Calu3 (cell line): ENCODE data around the gene NT5M. TPM values are rescaled to one million over a fixed set of nuclear protein-coding genes. Genes with fewer than 3 reads are reported as not detected.
A peak's percentile ranks its signal among the peaks of the same experiment; 100 is the strongest.

Source experiments
- BruUV-seq: library from RNA; stranded (reverse); fragments of 400-500 nt; replicated peaks from 2 replicates; lab custom pipeline; 2021; lab: Mats Ljungman, UMichigan
- CTCF ChIA-PET: fragments of 300-600 bp; sonication (Branson Sonifier 250); formaldehyde crosslinking; loops from one replicate; lab custom pipeline; 2022; ENCODE audit warnings: antibody characterized with exemption; lab: Charles Lee
- DNase-seq: peaks from one replicate; pipeline ENCODE4 v3.0.0; 2022
- H3K27ac Mint-ChIP-seq: one replicate; pipeline ENCODE4 v1.8.0; 2022; ENCODE audit warnings: mixed read lengths; ENCODE audit not compliant: unreplicated experiment
- H3K27me3 Mint-ChIP-seq: one replicate; pipeline ENCODE4 v1.8.0; 2022; ENCODE audit warnings: mixed read lengths; ENCODE audit not compliant: unreplicated experiment
- H3K36me3 Mint-ChIP-seq: one replicate; pipeline ENCODE4 v1.8.0; 2022; ENCODE audit warnings: mild to moderate bottlenecking, moderate library complexity, mixed read lengths; ENCODE audit not compliant: insufficient read depth, unreplicated experiment
- H3K4me1 Mint-ChIP-seq: one replicate; pipeline ENCODE4 v1.8.0; 2022; ENCODE audit warnings: mild to moderate bottlenecking, low read depth, mixed read lengths; ENCODE audit not compliant: unreplicated experiment
- H3K4me3 Mint-ChIP-seq: one replicate; pipeline ENCODE4 v1.8.0; 2022; ENCODE audit warnings: mild to moderate bottlenecking, low read depth, moderate library complexity, mixed read lengths; ENCODE audit not compliant: unreplicated experiment
- H3K9me3 Mint-ChIP-seq: one replicate; pipeline ENCODE4 v1.8.0; 2022; ENCODE audit warnings: low read depth, mixed read lengths; ENCODE audit not compliant: unreplicated experiment
- intact Hi-C: fragments of 100-400 bp; cut with micrococcal nuclease; formaldehyde crosslinking; loops from one replicate; pipeline ENCODE4 v1.10.0; 2022; ENCODE audit not compliant: unreplicated experiment
- total RNA-seq: library from RNA; stranded (reverse); gene quantifications from 2 replicates; pipeline ENCODE4 v1.2.3, GENCODE V29; 2022
- TF ChIP-seq, protein P1 (sequence below): fragments of 200-600 bp; IDR thresholded peaks from one replicate; pipeline ENCODE4 v1.8.0; 2022; ENCODE audit warnings: antibody characterized with exemption; ENCODE audit not compliant: unreplicated experiment

Gene NT5M
- total RNA-seq, 1 experiment from 2014 or later = 1.0 TPM

DNA sequence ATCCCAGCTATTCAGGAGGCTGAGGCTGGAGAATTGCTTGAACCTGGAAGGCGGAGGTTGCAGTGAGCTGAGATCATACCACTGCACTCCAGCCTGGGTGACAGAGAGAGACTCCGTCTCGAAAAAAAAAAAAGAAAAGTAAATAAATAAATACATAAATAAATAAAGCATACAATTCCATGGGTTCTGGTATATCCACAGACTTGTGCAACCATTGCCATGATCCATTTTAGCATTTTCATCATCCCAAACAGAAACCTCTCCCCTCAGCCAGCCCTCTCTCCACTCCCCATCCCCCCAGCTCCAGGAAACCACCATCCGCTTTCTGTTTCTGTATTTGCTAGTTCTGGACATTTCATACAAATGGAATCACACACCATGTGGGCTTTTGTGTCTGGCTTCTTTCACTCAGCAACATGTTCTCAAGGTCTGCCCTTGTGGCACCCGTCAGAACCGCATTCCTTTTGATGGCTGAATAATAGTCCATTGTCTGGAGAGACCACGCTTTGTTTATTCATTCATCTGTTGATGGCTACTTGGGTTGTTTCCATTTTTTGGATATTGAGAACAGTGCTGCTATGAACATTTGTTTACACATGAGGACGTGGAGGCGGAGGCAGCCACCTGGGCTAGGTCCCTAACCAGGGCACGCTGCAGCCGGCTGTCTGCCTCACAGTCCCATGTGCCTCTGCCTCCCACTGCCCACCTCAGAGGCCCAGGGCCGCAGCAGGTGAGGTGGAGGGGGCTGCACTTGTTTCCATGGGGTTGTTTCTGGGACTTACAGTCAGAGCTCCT, 76.2 kb downstream of the NT5M start:
- H3K4me1 Mint-ChIP-seq = no peaks in the 10 kb centered on the region
- CTCF ChIA-PET = interaction anchor here (0.9 kb wide), 1 partner anchor 8 kb away, joined by 3 read pairs; no protein-coding TSS in a partner anchor
- peak; percentile 6 for DNase-seq
- H3K27ac Mint-ChIP-seq = no peak overlapping the region
- intact Hi-C loops = no loop called here
- TF ChIP-seq, protein P1, sequence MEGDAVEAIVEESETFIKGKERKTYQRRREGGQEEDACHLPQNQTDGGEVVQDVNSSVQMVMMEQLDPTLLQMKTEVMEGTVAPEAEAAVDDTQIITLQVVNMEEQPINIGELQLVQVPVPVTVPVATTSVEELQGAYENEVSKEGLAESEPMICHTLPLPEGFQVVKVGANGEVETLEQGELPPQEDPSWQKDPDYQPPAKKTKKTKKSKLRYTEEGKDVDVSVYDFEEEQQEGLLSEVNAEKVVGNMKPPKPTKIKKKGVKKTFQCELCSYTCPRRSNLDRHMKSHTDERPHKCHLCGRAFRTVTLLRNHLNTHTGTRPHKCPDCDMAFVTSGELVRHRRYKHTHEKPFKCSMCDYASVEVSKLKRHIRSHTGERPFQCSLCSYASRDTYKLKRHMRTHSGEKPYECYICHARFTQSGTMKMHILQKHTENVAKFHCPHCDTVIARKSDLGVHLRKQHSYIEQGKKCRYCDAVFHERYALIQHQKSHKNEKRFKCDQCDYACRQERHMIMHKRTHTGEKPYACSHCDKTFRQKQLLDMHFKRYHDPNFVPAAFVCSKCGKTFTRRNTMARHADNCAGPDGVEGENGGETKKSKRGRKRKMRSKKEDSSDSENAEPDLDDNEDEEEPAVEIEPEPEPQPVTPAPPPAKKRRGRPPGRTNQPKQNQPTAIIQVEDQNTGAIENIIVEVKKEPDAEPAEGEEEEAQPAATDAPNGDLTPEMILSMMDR = no peak
- H3K27me3 Mint-ChIP-seq = peaks cover 74% of the 10 kb centered on the region
- H3K36me3 Mint-ChIP-seq = no peaks in the 10 kb centered on the region
- no peaks in the 10 kb centered on the region for H3K9me3 Mint-ChIP-seq
- no peak overlapping the region for H3K4me3 Mint-ChIP-seq
- no TSS peak for BruUV-seq

DNA sequence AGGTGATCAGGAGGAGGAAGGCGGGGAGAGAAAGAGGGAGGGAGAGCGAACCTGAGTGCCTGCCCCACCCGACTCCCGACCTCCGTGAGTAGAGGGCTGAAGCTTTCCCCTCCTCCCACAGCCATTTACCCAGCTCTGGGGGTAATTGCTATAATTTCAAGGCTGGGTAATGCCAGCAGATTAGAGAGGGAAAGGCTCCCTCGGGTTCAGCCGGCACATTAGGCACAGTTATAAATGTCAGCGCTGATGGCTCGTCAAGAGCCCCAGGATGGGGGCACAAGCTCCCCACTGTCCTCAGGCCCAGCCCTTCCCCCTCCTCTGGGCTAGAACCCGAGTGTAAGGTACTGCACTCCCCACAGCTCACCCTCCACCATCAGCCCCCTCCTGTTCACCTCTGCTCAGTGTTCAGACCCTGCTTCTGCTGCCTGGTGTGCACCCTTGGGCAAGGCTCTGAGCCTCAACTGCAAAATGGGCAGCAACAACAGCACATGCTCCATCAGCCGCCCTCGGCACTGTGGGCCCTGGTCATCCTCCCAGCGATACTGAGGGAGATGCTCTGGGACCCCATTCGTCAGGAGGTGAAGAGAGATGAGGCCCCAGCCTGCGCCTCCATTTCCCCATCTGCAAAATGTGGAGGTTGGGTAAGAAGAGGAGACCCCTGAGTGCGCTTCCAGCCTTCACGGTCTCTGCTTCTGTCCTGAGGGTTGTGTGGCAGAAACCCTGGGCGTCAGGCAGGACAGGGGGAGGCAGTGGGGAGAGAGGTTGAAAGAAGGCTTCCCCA, 77.2 kb downstream of the NT5M start:
- no peaks in the 10 kb centered on the region for H3K4me1 Mint-ChIP-seq
- CTCF ChIA-PET = no interaction called here
- H3K4me3 Mint-ChIP-seq = no peak overlapping the region
- no peaks in the 10 kb centered on the region for H3K9me3 Mint-ChIP-seq
- TF ChIP-seq, protein P1 = no peak
- intact Hi-C loops = no loop called here
- no peaks in the 10 kb centered on the region for H3K36me3 Mint-ChIP-seq
- H3K27me3 Mint-ChIP-seq = peaks cover 64% of the 10 kb centered on the region
- H3K27ac Mint-ChIP-seq = no peak overlapping the region
- no peak for DNase-seq
- BruUV-seq = no TSS peak

DNA sequence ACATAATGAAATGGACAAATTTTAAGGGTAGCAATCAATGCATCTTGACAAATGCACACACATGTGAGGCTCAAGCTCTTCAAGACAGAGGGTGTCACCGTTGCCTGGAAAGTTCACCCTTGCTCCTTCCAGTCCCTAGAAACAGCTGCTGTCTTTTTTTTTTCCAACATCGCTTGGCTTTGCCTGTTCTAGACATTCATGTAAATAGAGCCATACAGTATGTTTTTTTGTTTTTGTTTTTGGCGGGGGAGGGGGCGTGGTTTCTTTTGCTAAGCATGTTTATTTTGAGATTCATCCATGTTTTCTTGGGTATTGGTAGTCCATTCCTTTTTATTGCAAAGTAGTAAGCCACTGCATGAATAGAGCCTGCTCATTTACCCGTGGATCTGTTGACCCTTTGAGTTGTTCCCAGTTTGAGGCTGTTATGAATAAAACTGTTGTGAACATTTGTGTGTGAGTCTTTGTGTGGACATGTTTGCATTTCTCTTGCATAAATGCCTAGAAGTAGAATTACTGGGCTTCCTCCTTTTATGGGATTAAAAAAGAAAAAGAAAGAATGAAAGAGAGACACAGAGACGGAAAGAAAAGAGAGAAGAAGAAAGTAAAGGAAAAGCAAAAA, 78.4 kb downstream of the NT5M start:
- H3K27ac Mint-ChIP-seq = no peak overlapping the region
- TF ChIP-seq, protein P1 = no peak
- H3K27me3 Mint-ChIP-seq = peaks cover 55% of the 10 kb centered on the region
- DNase-seq = no peak
- H3K9me3 Mint-ChIP-seq = no peaks in the 10 kb centered on the region
- BruUV-seq = no TSS peak
- peaks cover 3% of the 10 kb centered on the region for H3K4me1 Mint-ChIP-seq
- no peak overlapping the region for H3K4me3 Mint-ChIP-seq
- CTCF ChIA-PET = no interaction called here
- intact Hi-C loops = no loop called here
- H3K36me3 Mint-ChIP-seq = no peaks in the 10 kb centered on the region

DNA sequence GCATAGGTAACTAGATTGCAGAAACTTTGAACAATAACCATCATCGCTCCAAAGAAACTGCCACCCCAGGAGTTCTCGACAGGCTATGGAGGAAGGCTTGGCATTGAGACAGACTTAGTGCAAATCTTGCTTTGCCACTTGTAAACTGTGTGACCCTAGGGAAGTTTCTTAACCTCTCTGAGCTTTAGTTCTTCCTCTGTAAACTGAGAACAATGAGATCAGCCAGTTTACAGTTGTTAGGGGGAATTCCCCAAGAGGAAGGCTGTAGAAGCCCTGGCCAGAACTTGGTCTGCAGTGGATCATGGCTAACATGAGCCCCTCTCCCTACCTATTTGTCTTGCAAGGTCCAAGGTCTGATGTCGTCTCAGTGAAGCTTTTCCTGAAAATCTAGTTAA, 78.9 kb downstream of the NT5M start:
- CTCF ChIA-PET = no interaction called here
- intact Hi-C loops = no loop called here
- no TSS peak for BruUV-seq
- H3K4me3 Mint-ChIP-seq = no peak overlapping the region
- peaks cover 8% of the 10 kb centered on the region for H3K4me1 Mint-ChIP-seq
- peaks cover 50% of the 10 kb centered on the region for H3K27me3 Mint-ChIP-seq
- no peak for DNase-seq
- H3K9me3 Mint-ChIP-seq = no peaks in the 10 kb centered on the region
- peaks cover 3% of the 10 kb centered on the region for H3K36me3 Mint-ChIP-seq
- TF ChIP-seq, protein P1 = no peak
- H3K27ac Mint-ChIP-seq = no peak overlapping the region
